H1 (cell line): ENCODE data around the gene SRRM2. TPM values are rescaled to one million over a fixed set of nuclear protein-coding genes. Genes with fewer than 3 reads are reported as not detected.

Source experiments
- CTCF ChIA-PET: fragments of 300-600 bp; sonication (Branson Sonifier 250); formaldehyde crosslinking; loops from one replicate; lab custom pipeline; 2021; ENCODE audit not compliant: partially characterized antibody; lab: Charles Lee
- POLR2A ChIA-PET: fragments of 300-600 bp; sonication (Branson Sonifier 250); formaldehyde crosslinking; loops from one replicate; lab custom pipeline; 2021; ENCODE audit warnings: inconsistent platforms; ENCODE audit not compliant: partially characterized antibody; lab: Charles Lee
- DNase-seq, 2 experiments: peaks; one replicate each; pipeline versions ENCODE4 v3.0.0 to v3.0.0-alpha.2; 2010 to 2022; ENCODE audit warnings: low spot score in 2 of 2, low read depth in 1 of 2, mixed read lengths in 1 of 2
- FAIRE-seq: peaks from 2 replicates; lab custom pipeline; 2011; peaks lifted over from hg19 to GRCh38; lab: Jason Lieb, UNC
- H2AFZ ChIP-seq: 2 replicates; pipeline ENCODE4 v1.8.1; 2012; ENCODE audit warnings: low read length, inconsistent platforms
- H2AK5ac ChIP-seq: 2 replicates; pipeline ENCODE4 v1.6.1; 2013; ENCODE audit warnings: low read depth, low read length
- H2BK120ac ChIP-seq: replicated peaks from 2 replicates; pipeline ENCODE3; 2013; ENCODE audit warnings: low read depth, low read length, inconsistent platforms
- H2BK12ac ChIP-seq: 2 replicates; pipeline ENCODE4 v1.6.1; 2013; ENCODE audit warnings: low read depth, low read length
- H2BK15ac ChIP-seq: 2 replicates; pipeline ENCODE4 v1.6.1; 2013; ENCODE audit warnings: low read length
- H2BK20ac ChIP-seq: 2 replicates; pipeline ENCODE4 v1.6.1; 2013; ENCODE audit warnings: low read length
- H2BK5ac ChIP-seq: 2 replicates; pipeline ENCODE4 v1.6.1; 2013; ENCODE audit warnings: low read depth, low read length
- H3K14ac ChIP-seq: 2 replicates; pipeline ENCODE4 v1.6.1; 2013; ENCODE audit warnings: inconsistent platforms; ENCODE audit not compliant: insufficient read length
- H3K18ac ChIP-seq: 2 replicates; pipeline ENCODE4 v1.6.1; 2013; ENCODE audit warnings: low read length; ENCODE audit errors: extremely low read depth
- H3K23ac ChIP-seq: 2 replicates; pipeline ENCODE4 v1.6.1; 2013; ENCODE audit warnings: inconsistent platforms; ENCODE audit not compliant: insufficient read length
- H3K23me2 ChIP-seq: 2 replicates; pipeline ENCODE4 v1.6.1; 2013; ENCODE audit warnings: low read depth, low read length
- H3K27ac ChIP-seq: 2 replicates; pipeline ENCODE4 v1.6.1; 2011; ENCODE audit warnings: low read depth, low read length, inconsistent platforms
- H3K27me3 ChIP-seq, 4 experiments: replicated peaks in 1 of 4; 1 replicate in 1 of 4; 2 replicates in 3 of 4; pipeline versions ENCODE4 v1.6.1 to v1.8.1; 2011 to 2013; ENCODE audit warnings: low read length in 3 of 4, mild to moderate bottlenecking in 3 of 4, inconsistent platforms in 2 of 4, mixed read lengths in 2 of 4, moderate library complexity in 1 of 4; ENCODE audit not compliant: control insufficient read depth in 3 of 4, insufficient read depth in 3 of 4; ENCODE audit errors: extremely low read depth in 1 of 4
- H3K36me3 ChIP-seq, 4 experiments: 2 replicates each; pipeline versions ENCODE4 v1.6.1 to v1.8.1; 2011 to 2013; ENCODE audit warnings: mild to moderate bottlenecking in 4 of 4, low read length in 3 of 4, moderate library complexity in 2 of 4, control low read depth in 1 of 4, inconsistent platforms in 1 of 4; ENCODE audit not compliant: insufficient read depth in 4 of 4, control insufficient read depth in 2 of 4
- H3K4ac ChIP-seq: replicated peaks from 2 replicates; pipeline ENCODE3; 2013; ENCODE audit warnings: low read length, low read depth, mixed read lengths, inconsistent platforms; ENCODE audit not compliant: insufficient read length
- H3K4me1 ChIP-seq, 4 experiments: replicated peaks in 1 of 4; 1 replicate in 1 of 4; 2 replicates in 3 of 4; pipeline versions ENCODE4 v1.6.1 to v1.8.1; 2011 to 2013; ENCODE audit warnings: low read length in 3 of 4, inconsistent platforms in 2 of 4, mixed read lengths in 1 of 4; ENCODE audit not compliant: insufficient read depth in 4 of 4, control insufficient read depth in 3 of 4
- H3K4me2 ChIP-seq, 2 experiments: 2 replicates each; pipeline versions ENCODE4 v1.6.1 to v1.8.1; 2011 to 2013; ENCODE audit warnings: low read depth in 2 of 2, low read length in 2 of 2, control low read depth in 1 of 2, inconsistent platforms in 1 of 2, mild to moderate bottlenecking in 1 of 2; ENCODE audit not compliant: insufficient read depth in 1 of 2
- H3K4me3 ChIP-seq, 4 experiments: fragments of 200-600, 300-600 bp in 1 of 4; sonication (generic), shearing (Covaris generic), sonication (Bioruptor Twin) in 1 of 4; 2 replicates each; pipeline versions ENCODE4 v1.5.1 to v1.8.1; 2011 to 2016; ENCODE audit warnings: low read length in 4 of 4, low read depth in 3 of 4, control low read depth in 2 of 4, inconsistent platforms in 2 of 4, mild to moderate bottlenecking in 2 of 4, mixed read lengths in 1 of 4, moderate library complexity in 1 of 4; ENCODE audit not compliant: insufficient read depth in 2 of 4; ENCODE audit errors: extremely low read depth in 1 of 4
- H3K56ac ChIP-seq: replicated peaks from 2 replicates; pipeline ENCODE3; 2013; ENCODE audit warnings: low read depth, mild to moderate bottlenecking, mixed read lengths, low read length, inconsistent platforms; ENCODE audit not compliant: insufficient read length
- H3K79me1 ChIP-seq: 2 replicates; pipeline ENCODE4 v1.6.1; 2013; ENCODE audit warnings: low read depth, low read length, control low read depth
- H3K79me2 ChIP-seq, 2 experiments: 2 replicates each; pipeline versions ENCODE4 v1.6.1 to v1.8.1; 2012 to 2013; ENCODE audit warnings: low read length in 2 of 2, mild to moderate bottlenecking in 2 of 2, inconsistent platforms in 1 of 2; ENCODE audit not compliant: insufficient read depth in 2 of 2, control insufficient read depth in 1 of 2
- H3K9ac ChIP-seq, 4 experiments: replicated peaks in 1 of 4; 1 replicate in 1 of 4; 2 replicates in 3 of 4; pipeline versions ENCODE4 v1.6.1 to v1.8.1; 2011 to 2013; ENCODE audit warnings: low read depth in 3 of 4, low read length in 3 of 4, control low read depth in 2 of 4, mild to moderate bottlenecking in 2 of 4, moderate library complexity in 2 of 4, inconsistent platforms in 1 of 4; ENCODE audit errors: extremely low read depth in 1 of 4
- H3K9me3 ChIP-seq, 2 experiments: 2 replicates each; pipeline versions ENCODE4 v1.6.1 to v1.8.1; 2012 to 2013; ENCODE audit warnings: mild to moderate bottlenecking in 2 of 2, moderate library complexity in 2 of 2, control low read depth in 1 of 2, inconsistent platforms in 1 of 2, low read depth in 1 of 2, low read length in 1 of 2, mixed read lengths in 1 of 2; ENCODE audit not compliant: insufficient read depth in 2 of 2
- H4K20me1 ChIP-seq, 2 experiments: replicated peaks in 1 of 2; 2 replicates each; pipeline versions ENCODE3 to v1.8.1; 2011 to 2013; ENCODE audit warnings: inconsistent platforms in 2 of 2, low read length in 2 of 2, mild to moderate bottlenecking in 1 of 2; ENCODE audit not compliant: insufficient read depth in 2 of 2, control insufficient read depth in 1 of 2
- H4K5ac ChIP-seq: 2 replicates; pipeline ENCODE4 v1.6.1; 2013; ENCODE audit warnings: low read length, low read depth, mixed read lengths, inconsistent platforms; ENCODE audit not compliant: insufficient read length
- H4K8ac ChIP-seq: 2 replicates; pipeline ENCODE4 v1.8.0; 2013; ENCODE audit warnings: mild to moderate bottlenecking, moderate library complexity, low read length, inconsistent platforms; ENCODE audit not compliant: insufficient read depth; ENCODE audit errors: extremely low read depth
- H4K91ac ChIP-seq: replicated peaks from 2 replicates; pipeline ENCODE3; 2013; ENCODE audit warnings: low read length, mixed read lengths, inconsistent platforms; ENCODE audit not compliant: insufficient read length
- CBX8 ChIP-seq: fragments of 300-800, 300-1000 bp; sonication (generic); IDR thresholded peaks from 2 replicates; pipeline ENCODE4 v1.7.1; 2016; ENCODE audit warnings: low read depth, low read length, borderline replicate concordance
- CEBPB ChIP-seq: IDR thresholded peaks from 2 replicates; pipeline ENCODE4 v1.6.1; 2012; ENCODE audit warnings: low read depth, low read length
- E2F6 ChIP-seq: IDR thresholded peaks from 2 replicates; pipeline ENCODE4 v1.6.1; 2012; ENCODE audit warnings: inconsistent platforms
- EZH2 ChIP-seq: fragments of 200-600 bp; sonication (generic); IDR thresholded peaks from 2 replicates; pipeline ENCODE4 v1.7.1; 2012; ENCODE audit warnings: low read depth, mild to moderate bottlenecking, moderate library complexity, low read length, inconsistent platforms; ENCODE audit not compliant: severe bottlenecking
- JUND ChIP-seq: IDR thresholded peaks from 2 replicates; pipeline ENCODE4 v1.6.1; 2011; ENCODE audit warnings: mild to moderate bottlenecking, improper control_type of control experiment, low read length
- KDM1A ChIP-seq: fragments of 200-600, 300-600 bp; sonication (generic); IDR thresholded peaks from 2 replicates; pipeline ENCODE4 v1.7.1; 2016; ENCODE audit warnings: mild to moderate bottlenecking, low read length, borderline replicate concordance
- KDM4A ChIP-seq: IDR thresholded peaks from one replicate; pipeline ENCODE4 v1.7.1; 2012; ENCODE audit warnings: low read depth, mild to moderate bottlenecking, moderate library complexity, low read length, inconsistent platforms; ENCODE audit not compliant: severe bottlenecking
- KDM5A ChIP-seq: fragments of 200-600 bp; IDR thresholded peaks from 2 replicates; pipeline ENCODE4 v1.7.1; 2012; ENCODE audit warnings: mild to moderate bottlenecking, low read length, inconsistent platforms, mixed read lengths
- POLR2A ChIP-seq, 2 experiments: IDR thresholded peaks; 1 replicate in 1 of 2; 2 replicates in 1 of 2; pipeline ENCODE4 v1.6.1; 2011; ENCODE audit warnings: low read depth in 2 of 2, low read length in 2 of 2, mild to moderate bottlenecking in 2 of 2; ENCODE audit errors: control extremely low read depth in 1 of 2
- SP4 ChIP-seq: IDR thresholded peaks from 2 replicates; pipeline ENCODE4 v1.6.1; 2012; ENCODE audit warnings: low read length, inconsistent platforms
- TAF1 ChIP-seq: IDR thresholded peaks from 2 replicates; pipeline ENCODE4 v1.6.1; 2011; ENCODE audit warnings: mild to moderate bottlenecking, low read depth, low read length
- TAF7 ChIP-seq: optimal IDR thresholded peaks from 2 replicates; pipeline ENCODE3; 2011; ENCODE audit warnings: low read depth, mild to moderate bottlenecking, inconsistent platforms, low read length, moderate library complexity, borderline replicate concordance
- WGBS, 2 experiments: shearing (Covaris generic) in 1 of 2; methylation state at CpG; one replicate each; pipeline versions ENCODE4 v1.1.6 to v1.1.7; 2013 to 2015; ENCODE audit warnings: low lambda C conversion rate in 2 of 2, mixed read lengths in 2 of 2, inconsistent platforms in 1 of 2, low coverage in 1 of 2, missing lambda C conversion rate in 1 of 2; ENCODE audit not compliant: insufficient replicate concordance in 2 of 2, insufficient coverage in 1 of 2, insufficient read length in 1 of 2; ENCODE audit errors: extremely low coverage in 1 of 2, missing lambda C conversion rate in 1 of 2; 5-methylcytosine and 5-hydroxymethylcytosine counted together
- polyA plus RNA-seq, 7 experiments: library from polyadenylated mRNA; depleted of rRNA in 3 of 7; stranded (reverse) in 5 of 7; unstranded in 2 of 7; fragments of >200 nt in 5 of 7; fragments of 200-250 nt in 2 of 7; gene quantifications; 1 replicate in 5 of 7; 2 replicates in 1 of 7; 4 replicates in 1 of 7; pipeline versions ENCODE4 v1.2.1 to v1.2.3, GENCODE V29; 2011 to 2013; ENCODE audit warnings: missing spikeins in 2 of 7, mixed read lengths in 2 of 7
- total RNA-seq: library from RNA; stranded (reverse); fragmentation: NEBNext Ultra II Directional; extraction: Animal tissue kit (Norgen Biotek cat#: 25700); gene quantifications from 2 replicates; pipeline ENCODE4 v1.2.1, GENCODE V29; 2021

SRRM2 gene
- total and polyA plus RNA-seq, 2 of the 8 experiments (the other 6 are each of a cell fraction or from before 2014, with no cell fraction given): 300 to 579 TPM

DNA sequence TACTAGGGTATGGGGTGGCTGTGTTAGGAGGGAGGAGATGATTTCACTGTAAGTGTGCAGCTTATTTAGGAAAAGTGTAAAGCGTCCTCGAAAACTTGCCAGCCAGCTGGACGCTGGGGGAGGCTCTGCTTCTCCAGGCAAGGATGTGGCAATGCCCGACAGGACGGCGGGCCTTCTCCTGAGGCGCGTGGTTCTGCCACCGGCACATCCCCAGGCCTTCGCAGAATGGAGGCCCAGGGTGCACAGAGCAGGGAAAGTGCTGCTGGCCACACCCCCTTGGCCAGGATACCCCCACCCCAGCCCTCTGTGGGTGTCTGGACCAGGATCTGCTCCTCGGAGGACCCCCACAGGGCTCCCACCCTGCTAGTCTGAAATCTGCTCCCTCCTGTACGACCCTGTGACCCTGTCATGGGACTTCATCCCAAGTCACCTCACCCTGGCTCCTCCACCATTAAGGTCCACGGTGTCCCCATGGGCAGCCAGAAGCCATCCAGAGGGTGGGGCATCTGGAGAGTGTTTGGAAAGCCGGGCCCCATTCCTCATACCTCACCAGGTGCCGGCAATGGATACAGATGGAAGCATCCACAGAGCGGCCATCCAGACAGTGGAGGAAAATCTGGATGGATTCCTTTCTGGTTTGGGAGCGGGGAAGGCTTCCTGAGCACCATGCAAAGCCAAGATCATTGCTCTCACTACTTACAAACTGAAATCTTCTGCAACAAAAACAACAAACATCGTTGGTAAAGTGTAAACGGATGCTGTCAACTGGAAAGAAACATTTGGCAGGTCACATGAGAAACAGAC is 9.2 kb upstream of the SRRM2 start:
- WGBS, 2 experiments: 91% methylated on average over 19 of the region's 19 CpGs; no CpG with 5 or more reads in 1 of the 2 experiments
- Histone ChIP-seq H4K20me1 (peaks cover 0 to 1% of the 10 kb centered on the region in 2 experiments), H3K27ac (no peak overlapping the region), H2BK120ac (no peak overlapping the region), H3K4me2 (no peak overlapping the region), H4K8ac (no peak overlapping the region; the same call in 1 of the 2 replicates), H2BK20ac (no peak overlapping the region), H2BK15ac (no peak overlapping the region), H3K56ac (no peak overlapping the region), H3K36me3 (no peaks in the 10 kb centered on the region), H2BK12ac (no peak overlapping the region), H3K18ac (no peak overlapping the region), H2BK5ac (no peak overlapping the region), H3K4ac (no peak overlapping the region), H3K14ac (no peak overlapping the region), H3K9ac (no peak overlapping the region), H3K4me1 (peaks cover 0 to 3% (median 0%) of the 10 kb centered on the region in 4 experiments; a peak in 4 of 7 replicates), H3K4me3 (no peak overlapping the region), H2AFZ (no peak overlapping the region), H4K5ac (no peak overlapping the region), H3K23me2 (no peaks in the 10 kb centered on the region), H4K91ac (no peak overlapping the region), H3K79me2 (no peaks in the 10 kb centered on the region), H3K27me3 (no peaks in the 10 kb centered on the region), H2AK5ac (no peak overlapping the region), H3K79me1 (no peaks in the 10 kb centered on the region; the same call in 1 of the 2 replicates), H3K23ac (no peak overlapping the region), H3K9me3 (no peaks in the 10 kb centered on the region)
- ChIA-PET CTCF (no interaction called here), POLR2A (interaction anchor here (0.7 to 8.0 kb wide), 4 partner anchors 8 to 41 kb away, joined by 3 to 96 read pairs (median 3); partner anchors contain the start of gene SRRM2)
- TF ChIP-seq CEBPB (no peak), KDM1A (no peak), KDM4A (no peak), CBX8 (no peak), TAF7 (no peak), JUND (no peak), TAF1 (no peak), E2F6 (no peak), EZH2 (no peak), POLR2A (IDR thresholded peaks at IDR 0.05; ENCODE audit: control extremely low read depth in 1 of 2, low read depth in 2 of 2, low read length in 2 of 2) (no peak), KDM5A (no peak), SP4 (no peak)
- DNase-seq (no peak), FAIRE-seq (no peak)
